Measurements from ENCODE around the gene CEACAM4. TPM values are rescaled to one million over a fixed set of nuclear protein-coding genes. Genes with fewer than 3 reads are reported as not detected.

The CEACAM4 gene
- total RNA-seq, 4 donors from 2014 or later, result 0.52 to 2.6 (median 0.93) TPM; not detected in 1

DNA sequence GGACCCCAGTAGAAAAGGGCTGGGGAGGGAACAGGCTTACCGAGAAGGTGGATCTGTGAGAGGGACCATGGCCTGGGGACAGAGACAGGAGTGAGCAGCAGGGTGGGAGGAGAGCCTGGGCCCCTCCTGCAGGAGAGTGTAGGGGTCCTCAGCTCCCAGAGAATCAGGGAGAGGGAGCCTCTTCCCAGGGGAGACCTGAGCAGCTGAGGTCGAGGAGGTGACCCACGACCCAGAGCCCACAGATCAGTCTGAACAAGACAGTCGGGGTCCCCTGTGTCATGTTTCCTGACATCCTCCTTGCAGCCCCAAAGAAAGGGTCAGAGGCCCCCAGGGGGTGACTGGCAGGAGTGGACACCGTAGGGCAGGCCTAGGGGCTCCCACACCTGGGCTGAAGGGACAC, 6.7 kb downstream of the CEACAM4 start:
- no peak overlapping the region for H3K27ac ChIP-seq
- WGBS, 2 donors (ENCODE audit: low coverage in 1 of 2), result 67% methylated on average over 3 of the region's 5 CpGs; no CpG with 5 or more reads in 1 of the 2 donors
- TF ChIP-seq, protein P1, sequence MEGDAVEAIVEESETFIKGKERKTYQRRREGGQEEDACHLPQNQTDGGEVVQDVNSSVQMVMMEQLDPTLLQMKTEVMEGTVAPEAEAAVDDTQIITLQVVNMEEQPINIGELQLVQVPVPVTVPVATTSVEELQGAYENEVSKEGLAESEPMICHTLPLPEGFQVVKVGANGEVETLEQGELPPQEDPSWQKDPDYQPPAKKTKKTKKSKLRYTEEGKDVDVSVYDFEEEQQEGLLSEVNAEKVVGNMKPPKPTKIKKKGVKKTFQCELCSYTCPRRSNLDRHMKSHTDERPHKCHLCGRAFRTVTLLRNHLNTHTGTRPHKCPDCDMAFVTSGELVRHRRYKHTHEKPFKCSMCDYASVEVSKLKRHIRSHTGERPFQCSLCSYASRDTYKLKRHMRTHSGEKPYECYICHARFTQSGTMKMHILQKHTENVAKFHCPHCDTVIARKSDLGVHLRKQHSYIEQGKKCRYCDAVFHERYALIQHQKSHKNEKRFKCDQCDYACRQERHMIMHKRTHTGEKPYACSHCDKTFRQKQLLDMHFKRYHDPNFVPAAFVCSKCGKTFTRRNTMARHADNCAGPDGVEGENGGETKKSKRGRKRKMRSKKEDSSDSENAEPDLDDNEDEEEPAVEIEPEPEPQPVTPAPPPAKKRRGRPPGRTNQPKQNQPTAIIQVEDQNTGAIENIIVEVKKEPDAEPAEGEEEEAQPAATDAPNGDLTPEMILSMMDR (IDR thresholded peaks at IDR 0.05), result no peak
- no peak for TF ChIP-seq EP300 (IDR thresholded peaks at IDR 0.05)
- TF ChIP-seq POLR2A (IDR thresholded peaks at IDR 0.05), result no peak
- no peak for TF ChIP-seq POLR2AphosphoS5 (IDR thresholded peaks at IDR 0.05)
- no peaks in the 10 kb centered on the region for H3K36me3 ChIP-seq
- H3K9me3 ChIP-seq, result no peaks in the 10 kb centered on the region
- no peaks in the 10 kb centered on the region for H3K4me1 ChIP-seq
- ATAC-seq, result no peak
- no peak overlapping the region for H3K4me3 ChIP-seq
- peaks cover 37% of the 10 kb centered on the region for H3K27me3 ChIP-seq

DNA sequence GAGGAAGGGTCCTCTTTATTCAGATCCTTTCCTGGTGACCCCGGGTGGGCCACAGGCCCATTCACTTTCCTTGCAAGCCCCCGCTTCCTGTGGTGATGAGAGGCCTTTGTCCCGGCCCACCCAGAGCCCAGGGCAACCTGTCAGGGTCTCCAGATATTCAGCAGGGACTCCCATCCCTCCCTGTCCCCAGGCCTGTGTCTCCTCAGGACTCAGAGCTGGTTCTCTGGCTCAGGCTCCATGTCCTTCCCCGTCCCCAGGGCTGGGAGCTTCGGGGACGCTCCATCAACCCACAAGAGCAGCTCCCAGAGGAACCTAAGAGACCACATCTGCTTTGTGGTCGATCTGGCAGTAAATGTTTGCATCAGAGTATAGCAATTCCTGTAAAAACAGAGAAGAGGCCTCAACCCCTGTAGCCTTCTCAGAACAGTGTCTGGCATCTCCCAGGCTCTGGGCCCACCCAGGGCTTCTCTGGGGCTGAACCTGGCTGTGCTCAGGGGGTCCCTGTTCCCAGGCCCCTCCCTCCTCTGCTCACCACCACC, 7.8 kb downstream of the CEACAM4 start:
- TF ChIP-seq POLR2AphosphoS5 (IDR thresholded peaks at IDR 0.05), result no peak
- TF ChIP-seq POLR2A (IDR thresholded peaks at IDR 0.05), result no peak
- TF ChIP-seq EP300 (IDR thresholded peaks at IDR 0.05), result no peak
- TF ChIP-seq, protein P1 (IDR thresholded peaks at IDR 0.05), result no peak
- no peak for ATAC-seq
- H3K36me3 ChIP-seq, result no peaks in the 10 kb centered on the region
- peaks cover 41% of the 10 kb centered on the region for H3K27me3 ChIP-seq
- H3K4me1 ChIP-seq, result no peaks in the 10 kb centered on the region
- H3K27ac ChIP-seq, result no peak overlapping the region
- no peaks in the 10 kb centered on the region for H3K9me3 ChIP-seq
- whole genome bisulfite sequencing, 2 donors (ENCODE audit: low coverage in 1 of 2), result 20% methylated on average over 1 of the region's 7 CpGs; no CpG with 5 or more reads in 1 of the 2 donors
- H3K4me3 ChIP-seq, result no peak overlapping the region

DNA sequence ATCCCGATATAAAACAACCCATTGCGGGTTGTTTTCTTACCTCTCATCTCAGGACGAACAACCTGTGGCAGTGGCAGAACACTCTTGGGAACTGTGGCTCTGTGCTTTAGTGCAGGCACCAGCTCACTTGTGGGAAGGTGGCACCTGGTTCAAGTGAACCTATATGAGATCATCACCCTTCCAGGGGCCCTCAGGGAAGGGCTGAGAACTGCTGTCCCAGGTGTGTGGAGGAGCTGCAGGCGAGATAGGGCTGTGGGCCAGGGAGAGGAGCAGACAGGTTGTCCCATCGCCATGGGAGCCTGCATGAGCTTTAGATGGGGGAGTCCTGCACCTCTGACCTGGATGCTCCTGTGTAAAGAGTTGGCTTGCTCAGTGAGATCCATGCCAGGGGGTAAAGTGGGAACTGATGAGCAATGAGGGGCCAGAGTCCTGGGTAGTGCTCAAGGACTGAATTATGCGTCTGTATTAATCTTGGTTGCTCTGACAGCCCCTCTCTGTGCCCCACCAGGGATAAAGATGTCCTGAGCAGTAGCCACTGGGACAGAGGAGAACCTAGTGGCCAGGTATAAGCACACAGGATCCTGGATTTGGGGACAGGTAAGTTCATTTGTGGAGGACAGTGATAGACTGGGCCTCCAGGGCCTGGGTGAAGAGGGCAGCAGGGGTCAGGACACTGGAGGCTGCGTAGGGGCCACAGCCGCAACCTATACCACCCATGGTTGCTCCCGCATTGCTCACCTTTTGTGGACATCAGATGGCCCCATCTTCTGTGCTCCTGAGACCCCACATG, 8.7 kb downstream of the CEACAM4 start:
- no peak for ATAC-seq
- no peaks in the 10 kb centered on the region for H3K4me1 ChIP-seq
- WGBS, 2 donors (ENCODE audit: low coverage in 1 of 2), result 69 to 70% methylated on average over 3 of the region's 9 CpGs
- peaks cover 45% of the 10 kb centered on the region for H3K27me3 ChIP-seq
- H3K36me3 ChIP-seq, result no peaks in the 10 kb centered on the region
- TF ChIP-seq POLR2AphosphoS5 (IDR thresholded peaks at IDR 0.05), result no peak
- TF ChIP-seq EP300 (IDR thresholded peaks at IDR 0.05), result no peak
- TF ChIP-seq, protein P1 (IDR thresholded peaks at IDR 0.05), result no peak
- TF ChIP-seq POLR2A (IDR thresholded peaks at IDR 0.05), result no peak
- H3K4me3 ChIP-seq, result no peak overlapping the region
- H3K27ac ChIP-seq, result no peak overlapping the region
- peaks cover 0 to 1% (median 0%) of the 10 kb centered on the region in 3 donors for H3K9me3 ChIP-seq

DNA sequence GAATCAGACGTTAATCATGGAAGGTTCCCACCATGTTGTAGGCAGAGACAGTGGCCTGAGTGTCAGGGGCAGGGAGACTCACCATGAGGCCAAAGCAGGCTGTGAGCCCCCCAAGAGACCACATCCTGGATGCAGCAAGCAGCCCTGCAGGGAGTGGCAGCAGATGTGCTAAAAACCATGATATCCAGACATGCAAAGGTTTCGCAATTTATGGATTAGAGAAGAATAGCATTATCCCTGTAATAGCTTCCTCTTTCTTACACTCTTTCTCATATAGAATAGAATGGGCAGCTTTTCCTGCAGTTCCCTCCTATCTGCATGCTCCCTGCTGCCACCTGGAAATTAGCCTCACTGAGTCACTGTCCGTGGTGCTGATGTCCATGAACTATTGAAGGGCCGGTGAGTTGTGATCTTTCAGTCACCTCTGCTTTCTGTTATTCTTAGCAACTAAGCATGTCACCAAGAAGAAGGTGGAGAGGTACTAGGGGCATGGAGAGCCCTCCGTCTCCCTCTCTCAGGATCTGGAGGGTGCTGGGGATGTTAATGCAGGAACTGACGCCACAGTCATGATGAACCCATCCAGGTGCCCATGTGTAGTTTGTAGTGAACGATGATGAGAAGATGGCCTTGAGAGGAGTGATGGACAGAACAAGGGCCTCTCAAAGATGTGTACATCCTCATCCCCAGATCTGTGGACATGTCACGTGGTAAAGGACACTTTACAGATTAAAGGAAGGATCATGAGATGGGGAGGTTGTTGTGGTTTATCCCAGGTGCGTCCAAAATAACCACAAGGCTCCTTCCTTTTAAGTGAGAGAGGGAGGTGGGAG, 9.9 kb downstream of the CEACAM4 start:
- 35 to 44% methylated on average over 6 to 8 of the region's 9 CpGs for WGBS, 2 donors (ENCODE audit: low coverage in 1 of 2)
- Histone ChIP-seq H3K9me3 (peaks cover 0 to 5% (median 0%) of the 10 kb centered on the region in 3 donors), H3K36me3 (no peaks in the 10 kb centered on the region), H3K27ac (no peak overlapping the region), H3K27me3 (peaks cover 53% of the 10 kb centered on the region), H3K4me1 (no peaks in the 10 kb centered on the region), H3K4me3 (no peak overlapping the region)
- ATAC-seq, result no peak
- TF ChIP-seq, protein P1 (IDR thresholded peaks at IDR 0.05), result no peak
- TF ChIP-seq EP300 (IDR thresholded peaks at IDR 0.05) (no peak), POLR2AphosphoS5 (IDR thresholded peaks at IDR 0.05) (no peak), POLR2A (IDR thresholded peaks at IDR 0.05) (no peak)
